ENCODE data around the gene GUCD1.

The GUCD1 gene

DNA sequence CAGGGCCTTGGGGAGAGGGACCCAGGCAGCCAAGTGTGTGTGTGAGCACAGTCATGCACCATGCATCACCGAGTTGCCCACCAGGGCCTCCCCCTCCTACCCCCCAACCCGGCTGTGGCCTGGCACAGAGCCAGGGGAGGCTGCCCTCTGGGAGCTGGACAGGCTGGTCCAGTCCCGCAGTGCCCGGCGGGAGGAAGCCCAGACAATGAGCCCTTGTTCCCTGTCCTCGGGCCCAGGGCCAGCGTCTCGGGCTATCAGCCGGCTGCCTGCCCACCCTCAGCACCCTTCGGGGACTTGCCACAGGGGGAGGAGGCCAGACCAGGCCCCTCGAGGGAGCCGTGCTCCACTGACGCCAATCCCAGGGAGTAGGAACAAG lies 33.4 kb upstream of the GUCD1 start:
- H2AK5ac ChIP-seq (ENCODE audit: low read length) = no peak overlapping the region
- H3K18ac ChIP-seq (ENCODE audit: low read length) = no peak overlapping the region
- no peak overlapping the region for H2BK120ac ChIP-seq (ENCODE audit: low read depth, low read length)
- H3K4ac ChIP-seq (ENCODE audit: low read depth, low read length) = no peak overlapping the region
- H3K56ac ChIP-seq (ENCODE audit: low read length) = no peak overlapping the region
- H3K23ac ChIP-seq (ENCODE audit: low read length) = no peak overlapping the region
- H3K36me3 ChIP-seq (ENCODE audit: control insufficient read depth, insufficient read depth, low read length) = no peaks in the 10 kb centered on the region
- H3K27ac ChIP-seq (ENCODE audit: low read depth, low read length) = no peak overlapping the region
- DNase-seq = no peak
- H4K5ac ChIP-seq (ENCODE audit: low read length) = no peak overlapping the region
- no peaks in the 10 kb centered on the region for H3K79me2 ChIP-seq (ENCODE audit: control insufficient read depth, insufficient read depth, low read length)
- H2BK5ac ChIP-seq (ENCODE audit: low read length) = no peak overlapping the region
- H3K9ac ChIP-seq (ENCODE audit: low read length) = no peak overlapping the region
- WGBS (ENCODE audit: extremely low coverage, insufficient coverage, low lambda C conversion rate) = no CpG with 5 or more reads among the region's 13 CpGs
- no peak overlapping the region for H4K8ac ChIP-seq (ENCODE audit: low read depth, low read length)
- no peak overlapping the region for H3K4me3 ChIP-seq (ENCODE audit: low read length)
- H3K4me1 ChIP-seq (ENCODE audit: control insufficient read depth, low read depth, low read length) = peaks cover 3% of the 10 kb centered on the region
- no peak overlapping the region for H2BK15ac ChIP-seq (replicated peaks; ENCODE audit: low read depth)
- no peaks in the 10 kb centered on the region for H3K27me3 ChIP-seq (ENCODE audit: insufficient read depth, low read length, poor library complexity)
- peaks cover 2% of the 10 kb centered on the region for H3K79me1 ChIP-seq (ENCODE audit: low read length)
- no peak overlapping the region for H3K4me2 ChIP-seq (ENCODE audit: low read length)

- no peaks in the 10 kb centered on the region for H3K36me3 ChIP-seq (ENCODE audit: control insufficient read depth, insufficient read depth, low read length)
- peaks cover 3% of the 10 kb centered on the region for H3K4me1 ChIP-seq (ENCODE audit: control insufficient read depth, low read depth, low read length)
- no peak overlapping the region for H3K23ac ChIP-seq (ENCODE audit: low read length)
- no CpG with 5 or more reads among the region's 8 CpGs for WGBS (ENCODE audit: extremely low coverage, insufficient coverage, low lambda C conversion rate)
- no peak overlapping the region for H3K4ac ChIP-seq (ENCODE audit: low read depth, low read length)
- no peak for DNase-seq
- peaks cover 2% of the 10 kb centered on the region for H3K79me1 ChIP-seq (ENCODE audit: low read length)
- H4K8ac ChIP-seq (ENCODE audit: low read depth, low read length) = no peak overlapping the region
- H4K5ac ChIP-seq (ENCODE audit: low read length) = no peak overlapping the region
- H3K56ac ChIP-seq (ENCODE audit: low read length) = no peak overlapping the region
- no peak overlapping the region for H3K9ac ChIP-seq (ENCODE audit: low read length)
- H3K27ac ChIP-seq (ENCODE audit: low read depth, low read length) = no peak overlapping the region
- no peak overlapping the region for H3K18ac ChIP-seq (ENCODE audit: low read length)
- no peak overlapping the region for H2AK5ac ChIP-seq (ENCODE audit: low read length)
- no peaks in the 10 kb centered on the region for H3K27me3 ChIP-seq (ENCODE audit: insufficient read depth, low read length, poor library complexity)
- no peak overlapping the region for H2BK120ac ChIP-seq (ENCODE audit: low read depth, low read length)
- no peaks in the 10 kb centered on the region for H3K79me2 ChIP-seq (ENCODE audit: control insufficient read depth, insufficient read depth, low read length)
- H2BK5ac ChIP-seq (ENCODE audit: low read length) = no peak overlapping the region
- H3K4me3 ChIP-seq (ENCODE audit: low read length) = no peak overlapping the region
- no peak overlapping the region for H2BK15ac ChIP-seq (replicated peaks; ENCODE audit: low read depth)
- H3K4me2 ChIP-seq (ENCODE audit: low read length) = no peak overlapping the region
These were observed 33.0 kb upstream of the GUCD1 start for GRCh38 chr22:24587948-24588347.

GRCh38 chr22:24587251-24587650 lies 32.3 kb upstream of the GUCD1 start:
- no peak overlapping the region for H2BK15ac ChIP-seq (replicated peaks; ENCODE audit: low read depth)
- H4K8ac ChIP-seq (ENCODE audit: low read depth, low read length) = no peak overlapping the region
- H3K56ac ChIP-seq (ENCODE audit: low read length) = no peak overlapping the region
- no peak overlapping the region for H3K23ac ChIP-seq (ENCODE audit: low read length)
- no peaks in the 10 kb centered on the region for H3K36me3 ChIP-seq (ENCODE audit: control insufficient read depth, insufficient read depth, low read length)
- no peak overlapping the region for H3K18ac ChIP-seq (ENCODE audit: low read length)
- no peaks in the 10 kb centered on the region for H3K79me2 ChIP-seq (ENCODE audit: control insufficient read depth, insufficient read depth, low read length)
- no peak overlapping the region for H3K27ac ChIP-seq (ENCODE audit: low read depth, low read length)
- no peak overlapping the region for H2BK120ac ChIP-seq (ENCODE audit: low read depth, low read length)
- no peaks in the 10 kb centered on the region for H3K27me3 ChIP-seq (ENCODE audit: insufficient read depth, low read length, poor library complexity)
- no peak overlapping the region for H2BK5ac ChIP-seq (ENCODE audit: low read length)
- WGBS (ENCODE audit: extremely low coverage, insufficient coverage, low lambda C conversion rate) = no CpG with 5 or more reads among the region's 5 CpGs
- H3K9ac ChIP-seq (ENCODE audit: low read length) = no peak overlapping the region
- no peak overlapping the region for H3K4ac ChIP-seq (ENCODE audit: low read depth, low read length)
- no peak overlapping the region for H3K4me3 ChIP-seq (ENCODE audit: low read length)
- H2AK5ac ChIP-seq (ENCODE audit: low read length) = no peak overlapping the region
- H3K4me2 ChIP-seq (ENCODE audit: low read length) = no peak overlapping the region
- peaks cover 2% of the 10 kb centered on the region for H3K79me1 ChIP-seq (ENCODE audit: low read length)
- no peak overlapping the region for H4K5ac ChIP-seq (ENCODE audit: low read length)
- H3K4me1 ChIP-seq (ENCODE audit: control insufficient read depth, low read depth, low read length) = peaks cover 3% of the 10 kb centered on the region
- DNase-seq = no peak

DNA sequence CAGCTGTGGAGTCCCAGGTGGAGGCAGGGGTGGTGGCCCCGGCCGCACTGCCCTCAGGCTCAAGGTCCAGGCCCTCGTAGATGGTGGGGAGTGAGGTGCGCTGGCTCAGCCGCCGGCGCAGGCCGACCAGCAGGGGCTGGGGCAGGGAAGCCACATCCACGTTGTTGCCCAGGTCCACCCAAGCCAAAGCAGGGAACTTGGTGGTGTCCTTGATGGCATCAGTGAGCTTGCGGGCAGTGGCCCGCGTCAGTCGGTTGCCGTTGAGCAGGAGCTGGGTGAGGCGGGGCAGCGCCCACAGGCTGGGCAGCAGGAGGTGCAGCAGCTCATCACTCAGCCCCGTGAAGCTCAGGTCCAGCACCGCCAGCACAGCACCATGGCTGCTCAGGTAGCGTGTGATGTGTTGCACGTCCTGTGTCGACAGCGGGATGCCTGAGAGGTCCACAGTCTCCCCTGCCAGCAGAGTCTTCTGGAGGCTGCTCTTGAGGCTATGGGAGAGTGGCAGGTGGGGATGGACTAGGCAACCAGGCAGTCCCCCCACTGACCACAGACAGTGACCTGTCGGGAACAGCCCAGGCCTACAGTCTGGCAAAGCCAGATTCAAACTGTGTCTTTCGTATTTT lies 31.1 kb upstream of the GUCD1 start:
- Histone ChIP-seq H3K23ac (ENCODE audit: low read length) (no peak overlapping the region), H3K4ac (ENCODE audit: low read depth, low read length) (no peak overlapping the region), H2BK15ac (replicated peaks; ENCODE audit: low read depth) (no peak overlapping the region), H4K5ac (ENCODE audit: low read length) (no peak overlapping the region), H3K79me2 (ENCODE audit: control insufficient read depth, insufficient read depth, low read length) (no peaks in the 10 kb centered on the region), H3K56ac (ENCODE audit: low read length) (no peak overlapping the region), H3K4me1 (ENCODE audit: control insufficient read depth, low read depth, low read length) (no peaks in the 10 kb centered on the region), H3K27ac (ENCODE audit: low read depth, low read length) (no peak overlapping the region), H3K27me3 (ENCODE audit: insufficient read depth, low read length, poor library complexity) (no peaks in the 10 kb centered on the region), H3K4me3 (ENCODE audit: low read length) (no peak overlapping the region), H3K36me3 (ENCODE audit: control insufficient read depth, insufficient read depth, low read length) (no peaks in the 10 kb centered on the region), H3K18ac (ENCODE audit: low read length) (no peak overlapping the region), H3K9ac (ENCODE audit: low read length) (no peak overlapping the region), H2BK120ac (ENCODE audit: low read depth, low read length) (no peak overlapping the region), H4K8ac (ENCODE audit: low read depth, low read length) (no peak overlapping the region), H3K79me1 (ENCODE audit: low read length) (no peaks in the 10 kb centered on the region), H2AK5ac (ENCODE audit: low read length) (no peak overlapping the region), H3K4me2 (ENCODE audit: low read length) (no peak overlapping the region), H2BK5ac (ENCODE audit: low read length) (no peak overlapping the region)
- no peak for DNase-seq
- no CpG with 5 or more reads among the region's 24 CpGs for WGBS (ENCODE audit: extremely low coverage, insufficient coverage, low lambda C conversion rate)

- Histone ChIP-seq H2BK120ac (ENCODE audit: low read depth, low read length) (no peak overlapping the region), H2BK15ac (replicated peaks; ENCODE audit: low read depth) (no peak overlapping the region), H3K56ac (ENCODE audit: low read length) (no peak overlapping the region), H3K23ac (ENCODE audit: low read length) (no peak overlapping the region), H4K5ac (ENCODE audit: low read length) (no peak overlapping the region), H3K79me1 (ENCODE audit: low read length) (no peaks in the 10 kb centered on the region), H3K27ac (ENCODE audit: low read depth, low read length) (no peak overlapping the region), H3K79me2 (ENCODE audit: control insufficient read depth, insufficient read depth, low read length) (no peaks in the 10 kb centered on the region), H3K27me3 (ENCODE audit: insufficient read depth, low read length, poor library complexity) (no peaks in the 10 kb centered on the region), H3K36me3 (ENCODE audit: control insufficient read depth, insufficient read depth, low read length) (no peaks in the 10 kb centered on the region), H2BK5ac (ENCODE audit: low read length) (no peak overlapping the region), H2AK5ac (ENCODE audit: low read length) (no peak overlapping the region), H3K4me1 (ENCODE audit: control insufficient read depth, low read depth, low read length) (no peaks in the 10 kb centered on the region), H3K4me3 (ENCODE audit: low read length) (no peak overlapping the region), H3K4ac (ENCODE audit: low read depth, low read length) (no peak overlapping the region), H4K8ac (ENCODE audit: low read depth, low read length) (no peak overlapping the region), H3K4me2 (ENCODE audit: low read length) (no peak overlapping the region), H3K9ac (ENCODE audit: low read length) (no peak overlapping the region), H3K18ac (ENCODE audit: low read length) (no peak overlapping the region)
- WGBS (ENCODE audit: extremely low coverage, insufficient coverage, low lambda C conversion rate) = no CpG with 5 or more reads among the region's 3 CpGs
- DNase-seq = no peak
These were observed 30.5 kb upstream of the GUCD1 start for GRCh38 chr22:24585461-24585860.

DNA sequence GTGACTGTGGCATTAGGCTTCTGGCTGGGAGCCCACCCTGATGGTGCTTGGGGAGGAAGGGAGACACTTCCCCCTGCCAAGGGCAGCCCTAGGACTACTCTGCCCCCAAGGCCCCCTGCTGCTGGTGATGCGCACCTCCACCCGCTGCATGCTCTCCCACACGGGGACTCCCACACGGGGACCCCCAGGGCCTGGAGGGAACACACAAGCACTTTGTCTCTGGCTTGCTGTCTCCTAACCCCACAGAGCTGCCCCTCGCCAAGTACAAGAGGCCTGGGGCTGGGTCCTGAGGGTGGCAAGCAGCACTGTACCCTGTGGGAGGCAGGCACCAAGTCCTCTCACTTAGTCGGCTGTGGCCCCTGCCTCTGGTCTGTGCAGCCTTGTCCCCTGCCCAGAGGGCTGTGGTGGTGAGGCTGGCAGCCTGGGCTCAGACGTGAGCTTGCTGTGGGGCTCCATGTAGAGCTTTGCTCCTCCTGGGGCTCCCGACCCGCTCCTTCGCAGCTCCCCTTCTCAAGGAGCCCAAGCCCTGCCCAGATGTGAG lies 30.0 kb upstream of the GUCD1 start:
- no peaks in the 10 kb centered on the region for H3K27me3 ChIP-seq (ENCODE audit: insufficient read depth, low read length, poor library complexity)
- no peak overlapping the region for H2BK5ac ChIP-seq (ENCODE audit: low read length)
- no peak for DNase-seq
- no peak overlapping the region for H3K4me3 ChIP-seq (ENCODE audit: low read length)
- no peaks in the 10 kb centered on the region for H3K79me2 ChIP-seq (ENCODE audit: control insufficient read depth, insufficient read depth, low read length)
- no peak overlapping the region for H3K56ac ChIP-seq (ENCODE audit: low read length)
- H2BK15ac ChIP-seq (replicated peaks; ENCODE audit: low read depth) = no peak overlapping the region
- no CpG with 5 or more reads among the region's 10 CpGs for WGBS (ENCODE audit: extremely low coverage, insufficient coverage, low lambda C conversion rate)
- H4K5ac ChIP-seq (ENCODE audit: low read length) = no peak overlapping the region
- H3K4ac ChIP-seq (ENCODE audit: low read depth, low read length) = no peak overlapping the region
- H3K27ac ChIP-seq (ENCODE audit: low read depth, low read length) = no peak overlapping the region
- no peak overlapping the region for H3K9ac ChIP-seq (ENCODE audit: low read length)
- H3K79me1 ChIP-seq (ENCODE audit: low read length) = no peaks in the 10 kb centered on the region
- no peak overlapping the region for H3K23ac ChIP-seq (ENCODE audit: low read length)
- H2AK5ac ChIP-seq (ENCODE audit: low read length) = no peak overlapping the region
- no peak overlapping the region for H3K4me2 ChIP-seq (ENCODE audit: low read length)
- H2BK120ac ChIP-seq (ENCODE audit: low read depth, low read length) = no peak overlapping the region
- H3K18ac ChIP-seq (ENCODE audit: low read length) = no peak overlapping the region
- H3K4me1 ChIP-seq (ENCODE audit: control insufficient read depth, low read depth, low read length) = no peaks in the 10 kb centered on the region
- H3K36me3 ChIP-seq (ENCODE audit: control insufficient read depth, insufficient read depth, low read length) = no peaks in the 10 kb centered on the region
- no peak overlapping the region for H4K8ac ChIP-seq (ENCODE audit: low read depth, low read length)

Measured in mesendoderm (in vitro differentiated cells).